ENCODE measurements around the gene OLFM1. TPM values are rescaled to one million over a fixed set of nuclear protein-coding genes. Genes with fewer than 3 reads are reported as not detected.

OLFM1 gene
- total and polyA plus RNA-seq, 4 experiments from 2014 or later, result not detected

DNA sequence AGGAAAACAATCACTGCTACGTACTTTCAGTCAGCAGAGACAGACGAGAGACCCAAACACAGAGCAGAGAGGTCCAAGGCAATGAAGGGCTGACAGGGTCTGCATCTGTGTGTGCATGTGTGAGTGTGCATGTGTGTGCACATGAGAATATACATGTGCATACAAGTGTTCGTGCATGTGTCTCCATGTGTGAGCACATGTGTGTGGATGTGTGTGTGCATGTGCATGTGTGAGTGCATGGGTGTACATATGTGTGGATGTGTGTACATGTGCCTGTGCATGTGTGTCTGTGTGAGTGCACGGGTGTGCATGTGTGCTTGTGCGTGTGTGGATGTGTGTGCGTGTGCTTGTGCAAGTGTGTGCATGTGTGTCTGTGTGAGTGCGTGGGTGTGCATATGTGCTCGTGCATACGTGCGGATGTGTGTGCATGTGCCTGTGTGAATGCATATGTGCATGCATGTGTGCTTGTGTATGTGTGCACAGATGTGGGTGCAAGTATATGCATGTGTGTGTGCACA is 82.3 kb downstream of the OLFM1 start:
- Histone ChIP-seq H3K4me1 (ENCODE audit: insufficient read depth, low read length) (no peaks in the 10 kb centered on the region), H3K27me3 (ENCODE audit: insufficient read depth, low read length) (no peaks in the 10 kb centered on the region), H3K4me3 (ENCODE audit: low read length in 2 of 2) (no peak overlapping the region), H3K36me3 (ENCODE audit: insufficient read depth, low read length) (no peaks in the 10 kb centered on the region), H3K27ac (ENCODE audit: low read depth, low read length) (no peak overlapping the region), H3K9me3 (ENCODE audit: control insufficient read depth in 1 of 2, low read length in 2 of 2) (no peaks in the 10 kb centered on the region)
- CTCF ChIA-PET (ENCODE audit: partially characterized antibody), result no interaction called here
- Mint-ChIP-seq H3K4me1 (no peaks in the 10 kb centered on the region), H3K27ac (no peak overlapping the region), H3K9me3 (peaks cover 0 to 2% (median 0%) of the 10 kb centered on the region in 8 donors), H3K4me3 (no peak overlapping the region), H3K36me3 (no peaks in the 10 kb centered on the region), H3K27me3 (peaks cover 0 to 6% of the 10 kb centered on the region in 2 donors)
- DNase-seq, result no peak
- POLR2A ChIA-PET (ENCODE audit: partially characterized antibody), result no interaction called here
- intact Hi-C loops (cut with micrococcal nuclease), result no loop called here

DNA sequence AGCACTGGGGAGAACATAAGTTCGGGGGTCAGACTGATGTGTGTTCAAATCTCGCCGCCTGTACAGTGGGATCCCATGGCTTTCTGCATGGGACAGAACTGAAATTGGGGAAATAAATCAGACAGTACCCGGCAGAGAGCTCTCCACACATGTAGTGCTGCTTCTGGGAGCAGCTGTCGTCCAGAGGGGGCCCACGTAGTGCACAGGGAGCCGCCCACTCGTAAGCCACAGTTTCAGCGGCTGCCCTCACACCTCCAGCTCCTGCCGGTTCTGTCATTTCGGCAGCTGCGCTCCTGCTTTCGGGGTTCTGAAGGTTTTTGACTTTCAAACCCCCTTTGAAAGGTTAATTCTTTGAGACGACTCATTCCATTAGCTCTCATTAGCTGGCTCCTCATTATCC is 83.1 kb downstream of the OLFM1 start:
- Histone ChIP-seq H3K27me3 (ENCODE audit: insufficient read depth, low read length) (no peaks in the 10 kb centered on the region), H3K36me3 (ENCODE audit: insufficient read depth, low read length) (no peaks in the 10 kb centered on the region), H3K4me3 (ENCODE audit: low read length in 2 of 2) (no peak overlapping the region), H3K9me3 (ENCODE audit: control insufficient read depth in 1 of 2, low read length in 2 of 2) (no peaks in the 10 kb centered on the region), H3K4me1 (ENCODE audit: insufficient read depth, low read length) (no peaks in the 10 kb centered on the region), H3K27ac (ENCODE audit: low read depth, low read length) (no peak overlapping the region)
- no peaks in the 10 kb centered on the region for H3K36me3 Mint-ChIP-seq
- DNase-seq, result no peak
- intact Hi-C loops (cut with micrococcal nuclease), result no loop called here
- no peak overlapping the region for H3K4me3 Mint-ChIP-seq
- H3K27ac Mint-ChIP-seq, result no peak overlapping the region
- ChIA-PET CTCF (ENCODE audit: partially characterized antibody) (no interaction called here), POLR2A (ENCODE audit: partially characterized antibody) (no interaction called here)
- no peaks in the 10 kb centered on the region for H3K4me1 Mint-ChIP-seq
- H3K9me3 Mint-ChIP-seq, result peaks cover 0 to 2% (median 0%) of the 10 kb centered on the region in 8 donors
- peaks cover 0 to 6% of the 10 kb centered on the region in 2 donors for H3K27me3 Mint-ChIP-seq

Other genes with a start within 250 kb of the OLFM1 start
- gene FCN2, start 206.9 kb upstream of the OLFM1 start, total RNA-seq, result not detected
- gene FCN2, start 206.9 kb upstream of the OLFM1 start, polyA plus RNA-seq, result not detected
- 1 to 10 TPM; 4.2 to 4.6 TPM for gene FCN1, start 169.8 kb upstream of the OLFM1 start, total RNA-seq
- under 1 TPM; 0.48 to 0.88 TPM for gene FCN1, start 169.8 kb upstream of the OLFM1 start, polyA plus RNA-seq

Data from CD4-positive, alpha-beta memory T cell (primary cell).